Measurements from ENCODE around the gene UPB1.

Gene UPB1

GRCh38 chr22:24571266-24571665, 76.1 kb downstream of the UPB1 start:
- DNase-seq (ENCODE audit: low read depth) = no peak
- H3K4me3 ChIP-seq (ENCODE audit: low read depth, low read length) = no peak overlapping the region
- TF ChIP-seq CTCF (IDR thresholded peaks at IDR 0.05; ENCODE audit: insufficient read depth, low read depth, low read length, missing control alignments) = no peak

- no peak for TF ChIP-seq CTCF (IDR thresholded peaks at IDR 0.05; ENCODE audit: insufficient read depth, low read depth, low read length, missing control alignments)
- no peak for DNase-seq (ENCODE audit: low read depth)
- H3K4me3 ChIP-seq (ENCODE audit: low read depth, low read length) = no peak overlapping the region
Observed at GRCh38 chr22:24576778-24577177, 81.6 kb downstream of the UPB1 start.
